Panc1 (cell line): ENCODE measurements around the gene METTL26.

Experiments used
- CTCF ChIP-seq: fragments of 450-650 bp; IDR thresholded peaks from 2 replicates; pipeline ENCODE4 v1.5.1; 2017; ENCODE audit warnings: mild to moderate bottlenecking
- SIN3A ChIP-seq: IDR thresholded peaks from 2 replicates; pipeline ENCODE4 v1.6.1; 2012; ENCODE audit warnings: low read depth, mild to moderate bottlenecking, low read length, moderate library complexity, borderline replicate concordance; ENCODE audit not compliant: insufficient read depth
- TF ChIP-seq, protein P1 (sequence below), 2 experiments: IDR thresholded peaks; 2 replicates each; pipeline ENCODE4 v1.6.1; 2011 to 2012; ENCODE audit warnings: low read depth in 2 of 2, control low read depth in 1 of 2, low read length in 1 of 2, mild to moderate bottlenecking in 1 of 2, moderate library complexity in 1 of 2; ENCODE audit not compliant: insufficient read depth in 1 of 2

- TF ChIP-seq CTCF = no peak
- TF ChIP-seq, protein P1, sequence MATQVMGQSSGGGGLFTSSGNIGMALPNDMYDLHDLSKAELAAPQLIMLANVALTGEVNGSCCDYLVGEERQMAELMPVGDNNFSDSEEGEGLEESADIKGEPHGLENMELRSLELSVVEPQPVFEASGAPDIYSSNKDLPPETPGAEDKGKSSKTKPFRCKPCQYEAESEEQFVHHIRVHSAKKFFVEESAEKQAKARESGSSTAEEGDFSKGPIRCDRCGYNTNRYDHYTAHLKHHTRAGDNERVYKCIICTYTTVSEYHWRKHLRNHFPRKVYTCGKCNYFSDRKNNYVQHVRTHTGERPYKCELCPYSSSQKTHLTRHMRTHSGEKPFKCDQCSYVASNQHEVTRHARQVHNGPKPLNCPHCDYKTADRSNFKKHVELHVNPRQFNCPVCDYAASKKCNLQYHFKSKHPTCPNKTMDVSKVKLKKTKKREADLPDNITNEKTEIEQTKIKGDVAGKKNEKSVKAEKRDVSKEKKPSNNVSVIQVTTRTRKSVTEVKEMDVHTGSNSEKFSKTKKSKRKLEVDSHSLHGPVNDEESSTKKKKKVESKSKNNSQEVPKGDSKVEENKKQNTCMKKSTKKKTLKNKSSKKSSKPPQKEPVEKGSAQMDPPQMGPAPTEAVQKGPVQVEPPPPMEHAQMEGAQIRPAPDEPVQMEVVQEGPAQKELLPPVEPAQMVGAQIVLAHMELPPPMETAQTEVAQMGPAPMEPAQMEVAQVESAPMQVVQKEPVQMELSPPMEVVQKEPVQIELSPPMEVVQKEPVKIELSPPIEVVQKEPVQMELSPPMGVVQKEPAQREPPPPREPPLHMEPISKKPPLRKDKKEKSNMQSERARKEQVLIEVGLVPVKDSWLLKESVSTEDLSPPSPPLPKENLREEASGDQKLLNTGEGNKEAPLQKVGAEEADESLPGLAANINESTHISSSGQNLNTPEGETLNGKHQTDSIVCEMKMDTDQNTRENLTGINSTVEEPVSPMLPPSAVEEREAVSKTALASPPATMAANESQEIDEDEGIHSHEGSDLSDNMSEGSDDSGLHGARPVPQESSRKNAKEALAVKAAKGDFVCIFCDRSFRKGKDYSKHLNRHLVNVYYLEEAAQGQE (IDR thresholded peaks at IDR 0.05; ENCODE audit: insufficient read depth in 1 of 2, low read depth in 2 of 2, low read length in 1 of 2) = 0 out of 4 replicates have a peak, but pooled peaks of 1 of the 2 experiments have one; percentile 8
- peak; percentile 76; the same call in 1 of the 2 replicates for TF ChIP-seq SIN3A
Measured at GRCh38 chr16:684071-684794, 48.1 kb upstream of the METTL26 start, which contains the start of gene JMJD8.
